Caco-2 (cell line): ENCODE data around the gene ABCA7. TPM values are rescaled to one million over a fixed set of nuclear protein-coding genes. Genes with fewer than 3 reads are reported as not detected.
"Not testable (repeated sequence)": the region's sequence is repeated elsewhere in the genome, so short reads cannot be mapped to it uniquely, and the experiment has no call there.

Source experiments
- BruUV-seq: library from RNA; stranded (reverse); fragments of 400-500 nt; replicated peaks from 2 replicates; lab custom pipeline; 2021; lab: Mats Ljungman, UMichigan
- CTCF ChIA-PET: fragments of 300-600 bp; sonication (Branson Sonifier 250); formaldehyde crosslinking; loops from one replicate; lab custom pipeline; 2022; ENCODE audit warnings: antibody characterized with exemption; lab: Charles Lee
- POLR2A ChIA-PET: fragments of 300-600 bp; sonication (Branson Sonifier 250); formaldehyde crosslinking; loops from one replicate; lab custom pipeline; 2022; ENCODE audit warnings: antibody characterized with exemption; lab: Charles Lee
- DNase-seq, 2 experiments: peaks; one replicate each; pipeline versions ENCODE4 v3.0.0 to v3.0.0-alpha.2; 2020 to 2022
- H3K27me3 ChIP-seq: replicated peaks from 2 replicates; pipeline ENCODE4 v1.6.0; 2011; ENCODE audit warnings: low read length; ENCODE audit not compliant: control insufficient read depth, insufficient read depth
- H3K36me3 ChIP-seq: 2 replicates; pipeline ENCODE4 v1.5.1; 2011; ENCODE audit warnings: low read length; ENCODE audit not compliant: control insufficient read depth, insufficient read depth
- H3K4me1 ChIP-seq: fragments of 250-450 bp; sonication (Bioruptor Pico); 2 replicates; pipeline ENCODE4 v1.5.1; 2020; ENCODE audit warnings: mild to moderate bottlenecking
- H3K4me3 ChIP-seq: 2 replicates; pipeline ENCODE4 v1.5.1; 2011; ENCODE audit warnings: low read depth, mild to moderate bottlenecking, control low read depth, low read length
- H3K9me3 ChIP-seq: fragments of 250-450 bp; sonication (Bioruptor Pico); 2 replicates; pipeline ENCODE4 v1.5.1; 2020; ENCODE audit warnings: mild to moderate bottlenecking, moderate library complexity
- H3K27ac Mint-ChIP-seq: one replicate; pipeline ENCODE4 v1.8.0; 2022; ENCODE audit warnings: mixed read lengths; ENCODE audit not compliant: unreplicated experiment
- H3K27me3 Mint-ChIP-seq: one replicate; pipeline ENCODE4 v1.8.0; 2022; ENCODE audit warnings: mixed read lengths; ENCODE audit not compliant: insufficient read depth, unreplicated experiment
- H3K36me3 Mint-ChIP-seq: one replicate; pipeline ENCODE4 v1.8.0; 2022; ENCODE audit warnings: mild to moderate bottlenecking, mixed read lengths; ENCODE audit not compliant: insufficient read depth, unreplicated experiment
- H3K4me1 Mint-ChIP-seq: one replicate; pipeline ENCODE4 v1.8.0; 2022; ENCODE audit warnings: low read depth, mixed read lengths; ENCODE audit not compliant: unreplicated experiment
- H3K4me3 Mint-ChIP-seq: one replicate; pipeline ENCODE4 v1.8.0; 2022; ENCODE audit warnings: mild to moderate bottlenecking, moderate library complexity, mixed read lengths; ENCODE audit not compliant: unreplicated experiment
- H3K9me3 Mint-ChIP-seq: one replicate; pipeline ENCODE4 v1.8.0; 2022; ENCODE audit warnings: mixed read lengths; ENCODE audit not compliant: unreplicated experiment
- intact Hi-C: fragments of 100-400 bp; cut with micrococcal nuclease; formaldehyde crosslinking; loops from one replicate; pipeline ENCODE4 v1.10.0; 2022; ENCODE audit not compliant: unreplicated experiment
- total RNA-seq: library from RNA; stranded (reverse); gene quantifications from 2 replicates; pipeline ENCODE4 v1.2.3, GENCODE V29; 2022
- TF ChIP-seq, protein P1 (sequence below), 2 experiments: fragments of 200-600 bp in 1 of 2; IDR thresholded peaks; 1 replicate in 1 of 2; 2 replicates in 1 of 2; pipeline versions ENCODE4 v1.5.1 to v1.8.0; 2011 to 2022; ENCODE audit warnings: antibody characterized with exemption in 1 of 2, control low read depth in 1 of 2, inconsistent platforms in 1 of 2, low read depth in 1 of 2, low read length in 1 of 2, mild to moderate bottlenecking in 1 of 2, moderate library complexity in 1 of 2; ENCODE audit not compliant: insufficient read depth in 1 of 2, severe bottlenecking in 1 of 2, unreplicated experiment in 1 of 2

The ABCA7 gene
- total RNA-seq, 1 experiment from 2014 or later, result 45.9 TPM

GRCh38 chr19:1113030-1113985, 73.4 kb downstream of the ABCA7 start:
- intact Hi-C loops, result loop anchor here (5.0 kb wide), 1 partner anchor 79 kb away; no protein-coding TSS in a partner anchor
- POLR2A ChIA-PET, result interaction anchor here (0.6 to 1.1 kb wide), 3 partner anchors 9 to 84 kb away, joined by 3 read pairs; no protein-coding TSS in a partner anchor
- peaks cover 55% of the 10 kb centered on the region for H3K36me3 Mint-ChIP-seq

DNA sequence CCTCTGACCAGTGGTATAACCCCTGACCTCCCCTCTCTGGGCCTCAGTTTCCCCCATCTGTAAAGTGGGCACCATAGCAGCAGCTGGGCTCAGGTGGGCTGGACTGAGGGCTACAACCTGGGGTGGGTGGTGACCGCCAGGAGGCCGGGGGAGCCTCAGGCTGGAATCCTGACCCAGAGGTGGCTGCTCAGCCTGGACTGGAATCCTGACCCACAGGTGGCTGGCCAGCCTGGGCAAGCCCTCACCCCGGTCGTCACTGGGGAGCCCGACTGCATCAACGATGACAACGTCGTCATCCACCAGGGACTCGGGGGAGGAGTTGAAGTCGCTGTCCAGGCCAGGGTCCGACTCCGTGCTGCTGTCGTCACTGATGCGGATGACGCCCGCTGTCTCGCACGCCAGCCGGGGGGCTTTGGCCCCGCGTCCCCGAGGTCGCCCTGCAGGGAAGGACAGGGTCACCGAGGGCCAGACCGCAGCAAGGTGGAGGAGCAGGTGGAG, 74.1 kb downstream of the ABCA7 start:
- Histone ChIP-seq H3K36me3 (peaks cover 1% of the 10 kb centered on the region), H3K4me1 (peaks cover 5% of the 10 kb centered on the region; the same call in 1 of the 2 replicates), H3K9me3 (no peaks in the 10 kb centered on the region), H3K27me3 (no peaks in the 10 kb centered on the region), H3K4me3 (no peak overlapping the region)
- ChIA-PET CTCF (interaction anchor here (0.5 to 1.1 kb wide), 6 partner anchors 11 to 462 kb away, joined by 3 to 7 read pairs (median 4); partner anchors contain the start of gene RNU6-2), POLR2A (interaction anchor here (0.6 to 0.7 kb wide), 2 partner anchors 30 to 85 kb away, joined by 3 read pairs; no protein-coding TSS in a partner anchor)
- Mint-ChIP-seq H3K36me3 (peaks cover 55% of the 10 kb centered on the region), H3K4me1 (no peaks in the 10 kb centered on the region), H3K4me3 (no peak overlapping the region), H3K27ac (no peak overlapping the region), H3K9me3 (no peaks in the 10 kb centered on the region), H3K27me3 (no peaks in the 10 kb centered on the region)
- intact Hi-C loops, result loop anchor here (5.0 kb wide), 1 partner anchor 78 kb away; no protein-coding TSS in a partner anchor
- TF ChIP-seq, protein P1, sequence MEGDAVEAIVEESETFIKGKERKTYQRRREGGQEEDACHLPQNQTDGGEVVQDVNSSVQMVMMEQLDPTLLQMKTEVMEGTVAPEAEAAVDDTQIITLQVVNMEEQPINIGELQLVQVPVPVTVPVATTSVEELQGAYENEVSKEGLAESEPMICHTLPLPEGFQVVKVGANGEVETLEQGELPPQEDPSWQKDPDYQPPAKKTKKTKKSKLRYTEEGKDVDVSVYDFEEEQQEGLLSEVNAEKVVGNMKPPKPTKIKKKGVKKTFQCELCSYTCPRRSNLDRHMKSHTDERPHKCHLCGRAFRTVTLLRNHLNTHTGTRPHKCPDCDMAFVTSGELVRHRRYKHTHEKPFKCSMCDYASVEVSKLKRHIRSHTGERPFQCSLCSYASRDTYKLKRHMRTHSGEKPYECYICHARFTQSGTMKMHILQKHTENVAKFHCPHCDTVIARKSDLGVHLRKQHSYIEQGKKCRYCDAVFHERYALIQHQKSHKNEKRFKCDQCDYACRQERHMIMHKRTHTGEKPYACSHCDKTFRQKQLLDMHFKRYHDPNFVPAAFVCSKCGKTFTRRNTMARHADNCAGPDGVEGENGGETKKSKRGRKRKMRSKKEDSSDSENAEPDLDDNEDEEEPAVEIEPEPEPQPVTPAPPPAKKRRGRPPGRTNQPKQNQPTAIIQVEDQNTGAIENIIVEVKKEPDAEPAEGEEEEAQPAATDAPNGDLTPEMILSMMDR (IDR thresholded peaks at IDR 0.05; ENCODE audit: insufficient read depth in 1 of 2, low read depth in 1 of 2, low read length in 1 of 2, severe bottlenecking in 1 of 2, unreplicated experiment in 1 of 2), result no peak
- BruUV-seq, result no TSS peak
- no peak for DNase-seq

More at GRCh38 chr19:1113030-1113985, 73.4 kb downstream of the ABCA7 start:
- CTCF ChIA-PET, result interaction anchor here (0.5 to 1.1 kb wide), 6 partner anchors 12 to 463 kb away, joined by 3 to 7 read pairs (median 4); partner anchors contain the start of gene RNU6-2
- TF ChIP-seq, protein P1 (IDR thresholded peaks at IDR 0.05; ENCODE audit: insufficient read depth in 1 of 2, low read depth in 1 of 2, low read length in 1 of 2, severe bottlenecking in 1 of 2, unreplicated experiment in 1 of 2), result peak; percentile 56 to 64
- no peak overlapping the region for H3K4me3 Mint-ChIP-seq
- no peaks in the 10 kb centered on the region for H3K4me1 Mint-ChIP-seq
- no peaks in the 10 kb centered on the region for H3K9me3 Mint-ChIP-seq
- Histone ChIP-seq H3K9me3 (no peaks in the 10 kb centered on the region), H3K36me3 (peaks cover 1% of the 10 kb centered on the region), H3K4me3 (no peak overlapping the region), H3K4me1 (peaks cover 5% of the 10 kb centered on the region; the same call in 1 of the 2 replicates), H3K27me3 (no peaks in the 10 kb centered on the region)
- H3K27me3 Mint-ChIP-seq, result no peaks in the 10 kb centered on the region
- DNase-seq, result peak; percentile 82
- BruUV-seq, result no TSS peak
- no peak overlapping the region for H3K27ac Mint-ChIP-seq

GRCh38 chr19:1114728-1115127, 74.8 kb downstream of the ABCA7 start:
- H3K27me3 ChIP-seq, H3K4me3 Mint-ChIP-seq, H3K27me3 Mint-ChIP-seq, H3K4me1 ChIP-seq, H3K9me3 Mint-ChIP-seq, H3K4me3 ChIP-seq, POLR2A ChIA-PET, H3K36me3 ChIP-seq, BruUV-seq, H3K4me1 Mint-ChIP-seq, DNase-seq, CTCF ChIA-PET, H3K27ac Mint-ChIP-seq, H3K9me3 ChIP-seq: not testable (repeated sequence)
- intact Hi-C loops, result loop anchor here (5.0 kb wide), 1 partner anchor 78 kb away; no protein-coding TSS in a partner anchor
- H3K36me3 Mint-ChIP-seq, result peaks cover 54% of the 10 kb centered on the region

Other genes with a start within 250 kb of the ABCA7 start
- gene PTBP1, start 242.7 kb upstream of the ABCA7 start, total RNA-seq, result 510 and 522 TPM in 2 replicates
- 5.1 and 7.1 TPM in 2 replicates for gene PLPPR3, start 218.2 kb upstream of the ABCA7 start, total RNA-seq
- not detected in 2 replicates for gene AZU1, start 212.3 kb upstream of the ABCA7 start, total RNA-seq
- gene PRTN3, start 199.1 kb upstream of the ABCA7 start, total RNA-seq, result 0.29 TPM in 1 of 2 replicates, not detected in the other
- gene ELANE, start 187.8 kb upstream of the ABCA7 start, total RNA-seq, result not detected in 2 replicates
- gene CFD, start 180.4 kb upstream of the ABCA7 start, total RNA-seq, result 4.4 and 6.1 TPM in 2 replicates
- 64.3 and 69.1 TPM in 2 replicates for gene MED16, start 146.9 kb upstream of the ABCA7 start, total RNA-seq
- gene RNU6-9, start 146.6 kb upstream of the ABCA7 start, total RNA-seq, result not detected in 2 replicates
- gene R3HDM4, start 126.9 kb upstream of the ABCA7 start, total RNA-seq, result 57.7 and 60.4 TPM in 2 replicates
- gene KISS1R, start 122.8 kb upstream of the ABCA7 start, total RNA-seq, result 13.0 and 16.6 TPM in 2 replicates
- gene ARID3A, start 114.1 kb upstream of the ABCA7 start, total RNA-seq, result 217 and 239 TPM in 2 replicates
- 89.5 and 96.8 TPM in 2 replicates for gene WDR18, start 55.8 kb upstream of the ABCA7 start, total RNA-seq
- gene GRIN3B, start 39.7 kb upstream of the ABCA7 start, total RNA-seq, result 0.41 and 0.49 TPM in 2 replicates
- 148 and 154 TPM in 2 replicates for gene TMEM259, start 19.0 kb upstream of the ABCA7 start, total RNA-seq
- not detected in 2 replicates for gene RNU6-2, start 18.6 kb upstream of the ABCA7 start, total RNA-seq
- 194 and 221 TPM in 2 replicates for gene CNN2, start 13.5 kb upstream of the ABCA7 start, total RNA-seq
- 38.6 and 43.3 TPM in 2 replicates for gene ARHGAP45, start 27.1 kb downstream of the ABCA7 start, total RNA-seq
- gene POLR2E, start 55.3 kb downstream of the ABCA7 start, total RNA-seq, result 264 and 272 TPM in 2 replicates
- gene GPX4, start 63.9 kb downstream of the ABCA7 start, total RNA-seq, result 500 and 546 TPM in 2 replicates
- 37.3 and 41.2 TPM in 2 replicates for gene SBNO2, start 134.2 kb downstream of the ABCA7 start, total RNA-seq
- gene STK11, start 165.7 kb downstream of the ABCA7 start, total RNA-seq, result 56.7 and 58.1 TPM in 2 replicates
- gene CBARP, start 197.9 kb downstream of the ABCA7 start, total RNA-seq, result 7.3 and 9.7 TPM in 2 replicates
- gene ATP5F1D, start 201.6 kb downstream of the ABCA7 start, total RNA-seq, result 126 and 140 TPM in 2 replicates
- gene MIDN, start 208.5 kb downstream of the ABCA7 start, total RNA-seq, result 125 and 128 TPM in 2 replicates
- gene CIRBP, start 229.2 kb downstream of the ABCA7 start, total RNA-seq, result 289 and 331 TPM in 2 replicates
- gene FAM174C, start 235.4 kb downstream of the ABCA7 start, total RNA-seq, result 51.0 and 56.3 TPM in 2 replicates
- 18.6 and 20.6 TPM in 2 replicates for gene EFNA2, start 245.8 kb downstream of the ABCA7 start, total RNA-seq